Neural cell (in vitro differentiated cells): ENCODE data around the gene KMT2D. TPM values are rescaled to one million over a fixed set of nuclear protein-coding genes. Genes with fewer than 3 reads are reported as not detected.

Source experiments
- H2AFZ ChIP-seq: fragments of 200-600, 300-800 bp; sonication (generic), shearing (Covaris generic); 2 replicates; pipeline ENCODE4 v1.6.0; 2014; ENCODE audit warnings: low read depth, mild to moderate bottlenecking, antibody characterized with exemption, low read length, moderate library complexity
- H3F3A ChIP-seq: fragments of 200-600 bp; shearing (Covaris generic); 2 replicates; pipeline ENCODE4 v1.6.1; 2016; ENCODE audit warnings: mild to moderate bottlenecking, moderate library complexity, mixed read lengths, antibody characterized with exemption, low read length; ENCODE audit not compliant: insufficient read depth, poor library complexity, severe bottlenecking
- H3K27ac ChIP-seq: fragments of 200-600, 300-800 bp; sonication (generic), shearing (Covaris generic); 2 replicates; pipeline ENCODE4 v1.5.1; 2014; ENCODE audit warnings: mild to moderate bottlenecking, low read length, moderate library complexity
- H3K27me3 ChIP-seq: fragments of 300-800, 200-600 bp; sonication (generic), shearing (Covaris generic); 2 replicates; pipeline ENCODE4 v1.6.0; 2014; ENCODE audit warnings: mild to moderate bottlenecking, low read depth, low read length, moderate library complexity; ENCODE audit not compliant: insufficient read depth
- H3K36me3 ChIP-seq: fragments of 300-800, 200-600 bp; sonication (generic), shearing (Covaris generic); 2 replicates; pipeline ENCODE4 v1.5.1; 2014; ENCODE audit warnings: mild to moderate bottlenecking, antibody characterized with exemption, low read length, moderate library complexity; ENCODE audit not compliant: insufficient read depth
- H3K4me2 ChIP-seq: fragments of 300-800, 200-600 bp; sonication (generic), shearing (Covaris generic); 2 replicates; pipeline ENCODE4 v1.6.0; 2014; ENCODE audit warnings: mild to moderate bottlenecking, low read length
- H3K4me3 ChIP-seq: fragments of 300-800, 200-600 bp; sonication (generic), shearing (Covaris generic); 2 replicates; pipeline ENCODE4 v1.5.1; 2014; ENCODE audit warnings: mild to moderate bottlenecking, low read length, moderate library complexity
- H3K79me2 ChIP-seq: fragments of 200-600 bp; shearing (Covaris generic); replicated peaks from 2 replicates; pipeline ENCODE4 v1.6.0; 2014; ENCODE audit warnings: mild to moderate bottlenecking, low read length, moderate library complexity; ENCODE audit not compliant: insufficient read depth
- H3K9ac ChIP-seq: fragments of 300-800, 200-600 bp; sonication (generic), shearing (Covaris generic); 2 replicates; pipeline ENCODE4 v1.6.1; 2016; ENCODE audit warnings: mild to moderate bottlenecking, low read length, mixed read lengths
- H3K9me2 ChIP-seq: fragments of 200-600 bp; shearing (Covaris generic); 2 replicates; pipeline ENCODE4 v1.6.1; 2016; ENCODE audit warnings: mild to moderate bottlenecking, low read length, mixed read lengths; ENCODE audit not compliant: insufficient read depth
- H3K9me3 ChIP-seq: fragments of 200-600, 300-800 bp; sonication (generic), shearing (Covaris generic); 2 replicates; pipeline ENCODE4 v1.6.1; 2016; ENCODE audit warnings: mild to moderate bottlenecking, mixed run types, low read length, moderate library complexity, mixed read lengths
- H4K20me1 ChIP-seq: fragments of 200-600 bp; shearing (Covaris generic); 2 replicates; pipeline ENCODE4 v1.6.1; 2016; ENCODE audit warnings: mild to moderate bottlenecking, mixed run types; ENCODE audit not compliant: insufficient read depth
- EP300 ChIP-seq: fragments of 450-650 bp; conservative IDR thresholded peaks from 2 replicates; pipeline ENCODE4 v1.6.1; 2014; ENCODE audit warnings: antibody characterized with exemption, mild to moderate bottlenecking, moderate library complexity; ENCODE audit not compliant: poor library complexity, severe bottlenecking
- EZH2 ChIP-seq: fragments of 200-600, 300-800 bp; shearing (Covaris generic), sonication (generic); IDR thresholded peaks from 2 replicates; pipeline ENCODE4 v1.6.1; 2014; ENCODE audit warnings: antibody characterized with exemption, low read length, borderline replicate concordance, mild to moderate bottlenecking; ENCODE audit not compliant: insufficient read depth, poor library complexity, severe bottlenecking
- MXI1 ChIP-seq: fragments of 450-650 bp; conservative IDR thresholded peaks from 2 replicates; pipeline ENCODE4 v1.6.1; 2014; ENCODE audit warnings: antibody characterized with exemption, mild to moderate bottlenecking; ENCODE audit not compliant: poor library complexity, severe bottlenecking
- POLR2AphosphoS5 ChIP-seq: IDR thresholded peaks from 2 replicates; pipeline ENCODE4 v1.6.1; 2012
- RAD21 ChIP-seq: fragments of 450-650 bp; conservative IDR thresholded peaks from 2 replicates; pipeline ENCODE4 v1.6.1; 2014; ENCODE audit warnings: antibody characterized with exemption, mild to moderate bottlenecking, moderate library complexity
- REST ChIP-seq: IDR thresholded peaks from 2 replicates; pipeline ENCODE4 v1.6.1; 2012; ENCODE audit warnings: borderline replicate concordance
- SMC3 ChIP-seq: fragments of 450-650 bp; conservative IDR thresholded peaks from 2 replicates; pipeline ENCODE4 v1.6.1; 2014; ENCODE audit warnings: antibody characterized with exemption, mild to moderate bottlenecking, moderate library complexity; ENCODE audit not compliant: poor library complexity
- TAF1 ChIP-seq: IDR thresholded peaks from 2 replicates; pipeline ENCODE4 v1.6.1; 2012; ENCODE audit warnings: low read depth
- polyA plus RNA-seq: library from polyadenylated mRNA; depleted of rRNA; stranded (reverse); fragments of >200 nt; gene quantifications from 2 replicates; pipeline ENCODE4 v1.2.3, GENCODE V29; 2014
- TF ChIP-seq, protein P1 (sequence below): fragments of 450-650 bp; IDR thresholded peaks from 2 replicates; pipeline ENCODE4 v1.5.1; 2014; ENCODE audit warnings: antibody characterized with exemption, mild to moderate bottlenecking, moderate library complexity; ENCODE audit not compliant: poor library complexity, severe bottlenecking

KMT2D gene
- polyA plus RNA-seq, 1 donor from 2014 or later: 15.8 TPM

DNA sequence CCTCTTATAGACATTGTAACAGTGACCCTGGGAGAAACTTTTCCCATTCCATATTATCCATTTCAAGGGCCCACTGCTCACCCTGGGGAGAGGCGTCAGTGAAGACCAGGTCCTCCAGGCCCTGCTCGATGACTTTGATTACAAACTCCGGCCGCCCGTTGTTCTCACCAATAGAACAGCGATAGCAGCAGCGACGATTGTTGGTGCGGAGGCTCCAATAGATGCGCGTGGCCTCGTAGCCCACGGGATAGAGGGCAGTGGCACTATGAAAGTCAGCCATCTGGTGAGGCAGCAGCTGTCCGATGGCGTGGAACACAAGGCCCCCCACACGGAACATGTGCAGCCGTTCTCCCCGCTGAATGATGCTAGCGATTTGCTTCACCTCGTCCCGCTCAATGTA, 34.5 kb downstream of the KMT2D start:
- Histone ChIP-seq H3K9me2 (no peaks in the 10 kb centered on the region), H3K27ac (no peak overlapping the region), H4K20me1 (no peaks in the 10 kb centered on the region), H3K27me3 (no peaks in the 10 kb centered on the region), H3F3A (no peaks in the 10 kb centered on the region), H3K36me3 (no peaks in the 10 kb centered on the region), H3K9ac (no peak overlapping the region), H3K4me3 (no peak overlapping the region), H3K4me2 (no peak overlapping the region), H3K9me3 (no peaks in the 10 kb centered on the region), H3K79me2 (no peaks in the 10 kb centered on the region), H2AFZ (no peak overlapping the region)
- TF ChIP-seq REST (no peak), EP300 (no peak), POLR2AphosphoS5 (no peak), TAF1 (no peak), RAD21 (no peak), EZH2 (no peak), MXI1 (no peak), SMC3 (no peak)
- TF ChIP-seq, protein P1, sequence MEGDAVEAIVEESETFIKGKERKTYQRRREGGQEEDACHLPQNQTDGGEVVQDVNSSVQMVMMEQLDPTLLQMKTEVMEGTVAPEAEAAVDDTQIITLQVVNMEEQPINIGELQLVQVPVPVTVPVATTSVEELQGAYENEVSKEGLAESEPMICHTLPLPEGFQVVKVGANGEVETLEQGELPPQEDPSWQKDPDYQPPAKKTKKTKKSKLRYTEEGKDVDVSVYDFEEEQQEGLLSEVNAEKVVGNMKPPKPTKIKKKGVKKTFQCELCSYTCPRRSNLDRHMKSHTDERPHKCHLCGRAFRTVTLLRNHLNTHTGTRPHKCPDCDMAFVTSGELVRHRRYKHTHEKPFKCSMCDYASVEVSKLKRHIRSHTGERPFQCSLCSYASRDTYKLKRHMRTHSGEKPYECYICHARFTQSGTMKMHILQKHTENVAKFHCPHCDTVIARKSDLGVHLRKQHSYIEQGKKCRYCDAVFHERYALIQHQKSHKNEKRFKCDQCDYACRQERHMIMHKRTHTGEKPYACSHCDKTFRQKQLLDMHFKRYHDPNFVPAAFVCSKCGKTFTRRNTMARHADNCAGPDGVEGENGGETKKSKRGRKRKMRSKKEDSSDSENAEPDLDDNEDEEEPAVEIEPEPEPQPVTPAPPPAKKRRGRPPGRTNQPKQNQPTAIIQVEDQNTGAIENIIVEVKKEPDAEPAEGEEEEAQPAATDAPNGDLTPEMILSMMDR: no peak

DNA sequence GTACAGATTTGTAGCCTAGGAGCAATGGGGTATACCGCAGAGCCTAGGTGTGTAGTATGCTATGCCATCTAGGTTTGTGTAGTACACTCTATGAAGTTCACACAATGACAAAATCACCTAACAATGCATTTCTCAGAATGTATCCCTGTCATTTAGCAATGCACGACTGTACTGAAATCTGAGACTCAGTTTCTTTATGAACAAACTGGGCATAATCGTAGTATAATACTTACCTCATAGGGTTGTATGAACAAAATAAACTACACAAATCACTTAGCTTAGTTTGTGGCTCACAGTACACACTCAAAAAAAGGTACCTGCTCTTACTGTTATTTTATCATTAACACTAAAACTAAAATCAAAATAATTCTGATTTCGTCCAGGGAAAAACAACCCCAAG, 35.1 kb downstream of the KMT2D start:
- Histone ChIP-seq H2AFZ (no peak overlapping the region), H3K9me3 (no peaks in the 10 kb centered on the region), H3K4me2 (no peak overlapping the region), H3F3A (no peaks in the 10 kb centered on the region), H3K9ac (no peak overlapping the region), H4K20me1 (no peaks in the 10 kb centered on the region), H3K4me3 (no peak overlapping the region), H3K27me3 (no peaks in the 10 kb centered on the region), H3K36me3 (no peaks in the 10 kb centered on the region), H3K9me2 (no peaks in the 10 kb centered on the region), H3K79me2 (no peaks in the 10 kb centered on the region), H3K27ac (no peak overlapping the region)
- TF ChIP-seq EP300 (no peak), RAD21 (no peak), TAF1 (no peak), EZH2 (no peak), REST (no peak), MXI1 (no peak), SMC3 (no peak), POLR2AphosphoS5 (no peak)
- TF ChIP-seq, protein P1: no peak
